Measurements from ENCODE around the gene PLCB4.

The PLCB4 gene

DNA sequence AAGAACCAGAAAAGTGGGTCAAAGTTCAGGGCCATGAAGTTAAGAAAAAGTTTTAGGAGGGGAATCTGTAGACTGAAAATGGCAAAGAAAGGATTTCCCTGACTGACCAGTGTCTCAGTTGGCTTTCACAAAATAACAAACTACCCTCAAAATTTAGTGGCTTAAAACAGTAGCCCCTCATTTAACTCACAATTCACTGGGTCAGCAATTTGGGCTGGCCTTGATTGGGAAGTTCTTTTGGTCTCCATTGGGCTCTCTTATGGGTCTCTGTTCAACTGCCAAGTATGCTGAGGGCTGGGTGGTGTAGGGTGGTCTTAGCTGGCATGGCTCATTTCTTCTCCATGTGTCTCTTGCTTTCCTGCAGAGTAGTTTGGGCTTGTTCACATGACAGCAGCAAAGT lies 161.5 kb downstream of the PLCB4 start:
- DNase-seq, result no peak

DNA sequence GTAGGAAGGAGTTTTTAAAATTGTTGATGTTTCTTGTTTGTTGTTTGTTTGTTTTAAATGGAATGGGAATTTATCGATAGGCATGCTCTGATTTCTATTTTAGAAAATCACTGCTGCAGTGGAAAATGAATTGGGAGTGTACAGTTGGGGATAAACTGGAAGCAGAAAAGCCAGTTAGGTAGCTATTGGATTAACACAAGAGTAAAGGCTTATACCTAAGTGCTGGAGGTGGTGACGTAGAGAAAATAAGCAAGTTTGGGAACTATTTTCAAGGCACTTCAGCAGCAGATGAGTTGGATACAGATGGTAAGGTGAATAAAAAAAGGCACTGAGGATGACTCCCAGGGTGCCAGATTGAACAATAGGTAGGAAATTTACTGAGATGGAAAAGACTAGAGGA lies 164.9 kb downstream of the PLCB4 start:
- DNase-seq, result no peak

DNA sequence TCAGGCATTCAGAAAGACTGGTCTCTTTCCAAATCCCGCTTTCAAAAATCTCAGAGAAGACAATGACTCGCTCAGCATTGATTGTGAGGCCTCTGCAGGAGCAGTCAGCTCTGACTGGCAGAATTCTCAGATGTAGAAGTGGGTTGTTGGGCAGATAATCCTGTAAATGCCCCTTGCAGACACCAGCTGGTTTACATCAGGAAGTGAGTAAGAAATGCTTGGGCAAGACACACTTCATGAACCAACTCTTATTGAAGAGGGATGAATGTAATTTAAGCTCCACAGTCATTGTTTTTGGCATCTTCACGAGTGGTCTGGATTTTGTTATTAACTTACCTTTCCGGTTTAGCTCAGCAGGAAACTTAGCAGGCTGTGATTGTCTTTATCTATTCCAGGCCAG lies 166.6 kb downstream of the PLCB4 start:
- DNase-seq, result peak; percentile 27

DNA sequence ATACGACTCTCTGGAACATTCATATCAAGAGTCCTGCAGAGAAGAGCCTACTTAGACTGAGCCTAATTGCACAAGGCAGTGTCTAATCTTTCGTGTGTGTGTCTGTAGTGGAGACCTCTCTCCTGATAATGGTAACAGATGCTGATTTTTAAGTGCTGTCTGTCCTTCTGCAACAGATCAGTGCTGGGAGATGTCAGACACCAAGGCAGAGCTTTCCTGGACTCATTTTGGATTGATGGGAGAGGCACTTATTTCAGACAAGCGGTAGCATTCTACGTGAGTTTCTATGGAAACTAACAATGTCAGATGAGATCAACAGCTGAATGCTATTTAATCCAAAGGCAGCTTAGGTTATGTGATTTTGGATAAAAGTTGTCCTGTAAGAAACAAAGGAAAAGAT lies 167.6 kb downstream of the PLCB4 start:
- DNase-seq, result no peak

DNA sequence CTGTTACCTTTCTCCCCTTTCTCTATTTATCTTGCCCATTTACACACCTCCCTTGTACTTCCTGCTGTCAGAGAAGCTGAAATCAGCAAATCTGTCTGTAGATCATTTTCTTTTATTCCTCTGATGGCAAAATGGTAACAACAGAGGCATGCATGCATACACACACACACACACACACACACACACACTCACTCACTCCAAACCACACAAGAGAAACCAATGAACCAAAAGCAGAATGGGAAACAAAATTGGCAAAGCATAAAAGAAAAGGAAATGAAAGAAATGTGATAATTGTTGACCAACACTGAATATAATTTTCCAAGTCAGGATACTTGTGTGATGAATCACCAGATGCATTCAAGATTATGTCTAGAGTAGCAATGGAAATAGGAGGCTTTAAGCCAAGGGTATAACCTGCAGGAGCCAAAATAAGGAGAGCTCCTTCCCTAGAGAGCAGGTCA lies 172.4 kb downstream of the PLCB4 start:
- peak; percentile 22 for DNase-seq

DNA sequence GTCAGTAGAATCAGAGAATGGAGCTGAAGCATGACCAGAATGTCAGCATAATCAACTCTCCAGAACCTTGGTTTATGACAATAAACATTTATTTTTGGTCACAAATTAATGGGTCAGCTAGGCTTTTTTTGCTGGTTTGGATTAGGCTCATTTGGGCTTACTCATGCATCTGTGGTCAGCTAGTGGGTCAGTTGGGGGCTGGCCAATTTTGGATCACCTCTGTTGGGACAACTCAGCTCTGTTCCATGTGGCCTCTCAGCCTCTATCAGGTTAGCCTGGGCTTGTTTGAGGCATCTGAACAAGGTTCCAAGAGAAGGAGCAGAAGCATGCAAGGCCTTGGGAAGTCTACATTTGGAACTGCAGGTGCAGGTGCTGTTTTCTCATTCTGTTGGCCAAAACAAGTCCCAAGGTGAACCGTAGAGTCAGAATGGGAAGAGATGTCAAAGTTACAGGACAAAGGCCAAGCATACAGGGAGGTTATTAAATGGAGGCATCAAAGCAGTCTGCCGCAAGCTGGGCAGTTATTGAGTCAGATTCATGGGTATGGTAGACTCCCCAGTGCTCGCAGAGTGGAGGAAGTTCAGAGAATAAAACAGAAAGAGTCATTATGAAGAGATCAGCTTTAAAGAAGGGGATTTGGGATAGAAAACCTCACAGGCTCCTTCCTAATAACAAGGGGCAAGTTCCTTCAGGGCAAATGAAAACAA lies 173.0 kb downstream of the PLCB4 start:
- DNase-seq, result no peak

DNA sequence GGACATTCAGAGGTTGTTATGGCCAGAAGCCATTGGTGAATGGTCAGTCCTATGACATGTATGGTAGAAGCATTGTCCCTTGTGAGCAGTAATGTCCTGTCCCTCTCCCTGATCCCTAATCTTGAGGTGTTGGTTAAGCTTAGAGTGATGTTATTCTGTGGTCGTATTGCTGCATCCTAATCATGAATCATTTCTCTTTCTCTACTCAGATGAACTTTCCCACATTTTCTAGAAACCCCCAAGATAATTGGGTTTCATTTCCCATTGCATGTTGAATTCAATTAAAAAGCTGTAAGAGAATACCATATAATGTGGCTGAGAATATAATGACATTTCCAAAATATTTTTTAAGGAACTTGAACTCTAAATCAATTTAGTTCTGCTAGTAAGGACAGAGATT lies 175.1 kb downstream of the PLCB4 start:
- no peak for DNase-seq

DNA sequence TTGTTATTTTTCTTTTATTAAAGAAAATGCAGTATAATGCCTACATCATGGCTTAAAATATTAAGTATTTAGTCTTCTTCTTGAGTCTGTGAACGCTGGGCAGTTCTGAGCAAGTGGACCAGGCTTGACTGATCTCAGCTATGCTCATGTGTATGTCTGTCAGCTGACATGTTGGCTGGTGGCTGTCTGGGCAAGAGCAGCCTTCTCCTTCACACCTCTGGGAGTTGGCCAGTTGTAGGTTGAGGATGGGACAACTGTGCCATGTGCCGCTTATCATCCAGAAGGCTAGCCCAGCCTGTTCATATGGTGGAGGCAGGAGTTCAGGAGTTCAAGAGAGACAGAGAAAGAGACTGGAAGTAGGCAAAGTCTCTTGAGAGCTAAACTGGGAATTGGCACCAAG lies 175.9 kb downstream of the PLCB4 start:
- DNase-seq, result no peak

DNA sequence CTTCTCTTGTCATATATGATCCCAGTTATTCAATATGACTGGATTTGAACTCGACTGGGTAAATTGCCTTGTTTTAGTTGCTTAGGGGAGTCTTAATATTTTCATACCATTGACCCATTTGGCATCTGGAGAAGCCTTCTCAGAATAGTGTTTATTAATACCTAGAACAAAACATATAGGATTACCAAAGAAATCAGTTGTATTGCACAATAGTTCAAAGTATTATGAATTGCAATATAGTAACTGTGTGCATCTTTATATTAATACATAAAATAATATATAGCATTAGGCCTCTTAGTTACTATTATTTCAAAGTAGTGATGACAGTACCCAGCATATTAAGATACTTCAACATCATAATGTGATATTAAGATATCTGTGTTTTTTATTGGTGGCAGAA lies 177.8 kb downstream of the PLCB4 start:
- no peak for DNase-seq

DNA sequence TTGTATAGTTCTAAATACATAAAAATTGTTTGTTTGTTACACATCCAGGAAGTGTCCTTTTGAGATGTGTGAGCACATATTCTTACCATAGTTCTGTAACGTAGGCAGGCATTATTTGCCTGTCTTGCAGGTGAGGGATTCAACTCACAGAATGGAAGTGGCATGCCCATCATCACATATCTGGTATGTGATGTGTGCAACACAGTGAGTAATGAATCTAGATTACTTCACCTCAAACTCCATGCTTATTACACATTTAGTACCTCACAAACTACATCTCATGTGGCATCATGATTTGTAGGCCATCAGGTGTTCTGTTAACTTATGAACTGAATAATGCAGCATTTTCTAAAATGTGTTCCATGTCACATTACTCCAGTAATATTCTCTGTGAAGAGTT lies 181.6 kb downstream of the PLCB4 start:
- no peak for DNase-seq

DNA sequence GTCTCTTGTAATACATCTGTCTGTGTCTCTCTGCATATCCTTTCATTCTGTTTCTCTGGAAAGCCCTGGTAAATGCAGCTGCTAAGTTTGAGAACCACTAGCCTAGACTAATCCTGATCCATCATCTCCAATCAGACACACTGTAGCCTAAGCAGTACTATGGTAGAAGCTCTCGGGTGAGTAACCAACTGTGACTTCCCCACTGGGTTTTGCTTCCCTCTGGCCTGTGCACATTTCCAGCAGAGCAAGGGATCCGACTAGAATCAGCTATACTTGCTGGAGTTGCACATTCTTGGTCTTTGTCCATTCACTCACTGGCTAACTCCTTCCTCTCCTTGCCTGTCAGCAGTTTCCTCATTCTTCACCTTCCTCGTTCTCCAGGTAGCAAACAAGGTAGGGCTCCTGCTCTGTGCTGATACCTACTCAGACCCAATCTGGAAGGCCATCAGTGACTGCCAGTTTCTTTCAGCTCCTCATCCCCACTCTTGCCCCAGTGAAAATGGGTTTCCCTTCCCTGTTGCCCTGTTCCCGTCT lies 184.2 kb downstream of the PLCB4 start:
- no peak for DNase-seq

DNA sequence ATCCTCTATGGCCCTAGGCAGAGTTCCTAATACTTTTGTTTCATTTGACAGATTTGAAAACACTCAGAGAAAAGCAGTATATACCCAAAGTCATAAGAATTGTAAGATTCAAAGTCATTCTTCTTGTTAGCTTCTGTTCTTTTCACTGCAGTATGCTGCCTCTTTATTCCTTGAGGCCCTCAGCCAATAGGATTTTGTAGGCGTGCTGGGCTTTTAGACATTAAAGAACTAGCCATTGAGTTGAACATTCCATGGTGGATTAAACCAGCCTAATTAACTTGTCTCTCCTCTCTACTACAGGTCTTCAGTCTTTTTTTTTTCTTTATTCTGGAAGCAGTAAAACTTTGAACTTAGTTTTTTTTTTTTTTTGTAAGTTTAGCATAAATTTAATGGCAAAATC lies 186.3 kb downstream of the PLCB4 start:
- DNase-seq, result no peak

DNA sequence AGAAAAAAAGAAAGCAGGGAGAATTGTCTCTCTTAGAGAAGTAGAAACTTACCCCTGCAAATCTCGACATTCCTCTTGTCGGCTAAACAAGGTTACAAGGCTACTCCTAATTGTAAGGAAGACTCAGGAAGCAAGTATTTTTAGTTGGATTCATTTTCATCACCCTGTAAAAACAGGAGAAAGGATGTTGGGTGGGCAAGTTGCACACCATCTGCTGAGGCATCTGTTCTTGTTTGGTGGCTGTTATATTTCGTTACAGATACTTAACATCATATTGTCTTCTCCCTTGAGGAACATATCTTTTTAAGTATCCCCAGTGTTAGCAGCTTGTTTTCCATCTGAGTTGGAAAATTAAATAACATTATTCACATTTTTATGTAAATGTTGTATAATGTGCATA lies 187.5 kb downstream of the PLCB4 start:
- DNase-seq, result no peak

DNA sequence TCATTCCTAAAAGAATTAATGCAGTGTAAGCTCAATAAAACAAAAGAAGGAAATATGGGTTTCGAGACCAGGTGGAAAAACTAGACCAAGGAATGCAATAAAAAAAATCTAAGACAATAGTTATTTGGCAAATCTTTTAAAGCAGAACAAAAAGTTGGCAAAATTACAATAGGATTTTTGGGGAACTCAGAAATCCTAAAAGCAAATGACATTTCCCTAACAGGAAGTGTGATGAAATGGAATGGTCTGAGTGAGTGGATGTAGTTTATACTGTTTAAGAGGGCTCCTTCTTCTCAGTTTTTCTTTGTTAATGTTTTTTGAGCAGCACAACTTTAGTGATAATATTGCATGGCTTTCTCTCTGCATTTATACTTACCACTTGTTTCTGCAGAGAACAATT lies 190.0 kb downstream of the PLCB4 start:
- no peak for DNase-seq

DNA sequence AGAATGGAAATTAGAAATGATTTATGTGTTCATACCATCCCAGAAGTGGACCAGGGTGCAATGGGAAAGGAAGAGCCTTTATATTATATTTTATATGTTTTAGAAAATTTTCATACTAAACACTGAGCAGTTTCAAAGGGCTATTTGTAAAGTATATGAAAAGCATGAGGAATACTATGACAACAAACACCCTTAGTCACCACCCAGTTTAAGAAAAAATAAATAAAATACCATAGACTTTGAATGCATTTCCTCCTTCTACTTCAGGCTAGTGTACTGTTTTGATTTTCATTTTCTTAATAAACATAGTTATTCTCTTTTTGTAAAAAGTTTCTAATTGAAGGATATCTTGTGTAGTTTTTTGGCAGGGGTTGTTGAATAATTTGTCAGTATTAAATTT lies 191.1 kb downstream of the PLCB4 start:
- DNase-seq, result no peak

DNA sequence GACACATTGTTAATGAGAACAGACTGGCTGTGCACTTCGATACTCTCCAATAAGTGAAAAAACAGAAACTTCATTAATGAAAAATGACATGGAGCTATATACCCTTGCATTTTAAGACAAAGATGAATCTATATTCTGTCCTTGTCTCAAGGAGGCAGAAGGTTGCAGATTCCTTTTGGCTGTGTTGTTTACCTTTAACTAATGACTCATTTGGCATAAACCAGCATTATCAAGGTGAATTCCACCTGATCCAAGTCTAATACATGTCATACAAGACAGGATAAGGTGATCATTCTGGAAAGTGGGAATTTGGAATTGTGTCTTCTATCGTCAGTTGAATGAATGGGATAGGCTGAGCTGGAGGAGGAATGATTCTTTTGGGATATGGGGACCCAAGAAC lies 192.9 kb downstream of the PLCB4 start:
- no peak for DNase-seq

DNA sequence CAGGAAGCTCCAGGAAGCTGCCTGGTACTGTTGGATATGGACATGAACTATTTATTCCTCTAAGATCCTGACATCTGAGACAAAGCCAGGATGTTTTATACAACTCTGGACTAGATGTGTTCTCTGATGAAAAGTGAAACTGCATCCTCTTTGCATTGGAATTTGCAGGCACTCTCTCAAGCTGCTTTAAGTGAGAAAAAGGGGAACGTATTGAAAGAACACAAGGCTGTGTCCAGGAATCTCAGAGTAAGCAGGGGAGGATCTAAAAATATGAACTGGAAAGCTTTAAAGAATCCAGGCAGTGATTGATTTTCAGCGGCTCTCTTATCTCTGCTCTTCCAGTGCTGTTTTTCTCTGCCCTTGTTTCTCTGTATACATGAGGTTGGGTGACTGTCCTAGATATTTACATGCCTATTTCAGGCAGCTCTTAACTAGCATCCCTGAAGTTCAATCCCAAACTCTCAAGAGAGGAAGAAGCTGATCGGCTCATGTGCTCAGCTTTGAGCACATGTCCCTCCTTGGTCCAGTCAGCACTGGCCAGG lies 193.8 kb downstream of the PLCB4 start:
- DNase-seq, result no peak

DNA sequence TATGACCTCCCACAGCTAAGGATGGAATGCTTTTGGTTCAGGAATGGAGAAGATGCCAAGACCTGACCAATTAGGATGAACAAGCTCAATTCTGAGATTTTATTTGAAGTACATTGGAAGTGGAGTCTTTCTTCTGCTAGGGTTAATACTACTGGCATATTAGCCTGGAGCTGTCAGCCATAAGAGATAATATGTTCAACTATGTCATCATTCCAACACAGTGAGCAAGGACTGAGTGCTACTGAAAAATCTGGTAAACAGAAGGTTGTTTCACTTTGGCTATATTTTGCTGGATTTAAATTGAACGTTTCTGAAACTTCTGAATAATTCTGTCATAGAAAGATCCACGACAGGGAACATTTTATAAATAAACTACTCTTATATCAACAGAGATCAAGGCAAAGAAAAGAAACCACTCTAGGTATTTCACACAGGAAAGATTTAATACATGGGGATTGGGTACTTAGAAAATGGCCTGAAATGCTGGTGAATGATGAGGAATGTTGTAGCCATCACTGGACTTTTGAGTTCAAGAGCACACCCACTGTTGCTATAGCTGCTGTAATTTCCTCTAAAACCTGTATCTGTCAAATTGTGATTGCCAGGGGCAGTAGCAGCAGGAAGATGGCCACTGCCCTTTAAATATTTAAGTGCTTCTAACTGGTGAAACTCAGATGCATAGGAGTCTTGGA lies 200.5 kb downstream of the PLCB4 start:
- no peak for DNase-seq

DNA sequence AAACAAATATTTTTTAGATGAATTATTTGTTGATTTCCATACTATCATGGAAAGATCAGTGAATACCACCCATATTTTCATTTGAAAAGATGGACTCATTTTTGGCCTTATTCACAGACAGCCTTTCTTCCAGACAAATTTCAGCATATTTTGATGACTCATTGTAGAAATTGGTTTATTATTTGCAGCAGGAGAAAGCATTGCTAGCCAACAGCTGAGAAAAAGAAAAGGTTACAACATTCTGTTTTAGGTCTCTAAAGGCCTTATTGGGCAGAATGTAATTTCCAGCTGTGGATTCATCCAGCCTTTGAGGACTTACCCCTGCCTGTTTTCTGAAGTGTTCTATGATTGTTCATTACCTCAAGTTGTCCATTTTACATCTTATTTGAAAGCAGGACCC lies 201.9 kb downstream of the PLCB4 start:
- no peak for DNase-seq

DNA sequence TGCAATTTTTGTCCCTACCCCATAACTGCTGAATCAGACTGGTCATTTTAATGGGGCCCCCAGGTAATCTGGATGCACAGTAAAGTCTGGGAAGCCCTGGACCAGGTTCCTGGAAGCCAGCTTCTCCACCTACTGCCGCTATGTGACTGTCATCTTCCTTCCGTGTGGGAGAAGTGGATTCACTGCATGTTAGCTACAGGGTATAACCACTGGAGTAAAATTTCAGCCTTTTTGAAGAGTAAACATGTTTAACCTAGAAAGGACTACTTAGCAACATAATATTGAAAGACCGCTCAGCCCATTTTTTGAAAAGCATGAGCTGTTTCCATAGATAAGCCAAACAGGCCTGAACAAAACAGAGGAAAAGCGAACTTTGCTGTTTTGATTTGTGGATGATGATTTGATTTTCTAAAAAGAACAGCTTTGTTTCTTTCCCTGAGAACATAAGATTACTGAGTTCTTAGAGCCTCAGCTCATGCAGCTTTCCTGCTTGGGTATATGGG lies 208.1 kb downstream of the PLCB4 start:
- DNase-seq, result no peak

DNA sequence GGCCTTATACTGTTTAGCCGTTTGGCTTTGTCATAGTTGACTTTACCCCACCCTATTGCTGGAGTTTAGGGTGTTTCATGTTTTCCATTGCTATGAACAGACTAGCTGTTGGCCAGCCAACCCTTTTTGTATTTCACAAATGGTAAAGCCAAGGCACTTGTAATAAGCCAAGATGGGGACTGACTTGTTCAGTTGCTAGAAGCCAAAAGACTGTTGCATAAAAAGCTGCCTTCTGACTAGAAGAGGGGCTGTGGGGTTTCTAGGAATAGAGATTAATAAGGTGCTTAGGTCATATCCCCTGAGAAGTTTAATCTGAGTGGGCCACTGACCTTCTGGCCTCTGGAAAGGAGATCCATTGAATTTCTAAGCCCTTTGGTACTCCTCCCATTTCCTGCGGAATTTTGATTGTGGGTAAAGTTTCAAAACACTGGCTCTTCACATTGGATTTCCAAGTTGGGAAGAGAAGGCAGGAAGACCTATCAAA lies 211.1 kb downstream of the PLCB4 start:
- no peak for DNase-seq

DNA sequence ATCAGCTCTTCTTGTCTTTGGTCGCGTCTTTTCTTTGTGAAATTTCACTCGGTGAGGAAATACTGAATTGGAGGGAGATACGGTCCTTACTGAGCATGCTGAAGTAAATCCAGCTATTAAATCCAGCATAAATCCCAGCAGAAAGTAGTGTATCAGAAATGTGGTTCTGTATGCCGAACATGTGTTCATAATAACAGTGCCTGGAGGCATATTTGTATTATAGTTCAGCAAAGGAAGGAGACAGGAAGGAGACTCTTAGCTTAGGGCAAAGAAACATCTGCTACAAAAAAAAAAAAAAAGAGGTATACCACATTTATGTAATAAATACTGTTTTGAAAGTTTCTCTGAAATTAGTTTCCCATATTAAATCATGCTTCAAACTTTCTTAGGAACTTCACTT lies 211.8 kb downstream of the PLCB4 start:
- no peak for DNase-seq

DNA sequence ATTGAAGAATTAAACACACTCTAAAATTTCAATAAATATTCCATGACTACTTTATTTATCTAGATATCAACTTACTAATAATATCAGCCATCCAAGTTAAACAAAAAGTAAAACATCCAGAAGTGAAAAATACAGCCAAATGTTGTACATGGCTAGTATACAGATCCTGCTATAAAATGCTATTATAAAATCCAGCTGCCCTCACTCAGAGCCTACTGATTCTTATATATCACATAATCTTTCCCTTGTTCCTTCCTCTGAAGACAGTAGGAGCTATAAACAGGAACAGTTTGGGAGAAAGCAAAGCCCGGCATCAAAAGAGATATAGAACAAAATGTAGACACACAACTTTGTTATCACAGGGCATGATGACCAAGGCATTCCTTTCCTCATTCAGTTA lies 212.9 kb downstream of the PLCB4 start:
- no peak for DNase-seq

DNA sequence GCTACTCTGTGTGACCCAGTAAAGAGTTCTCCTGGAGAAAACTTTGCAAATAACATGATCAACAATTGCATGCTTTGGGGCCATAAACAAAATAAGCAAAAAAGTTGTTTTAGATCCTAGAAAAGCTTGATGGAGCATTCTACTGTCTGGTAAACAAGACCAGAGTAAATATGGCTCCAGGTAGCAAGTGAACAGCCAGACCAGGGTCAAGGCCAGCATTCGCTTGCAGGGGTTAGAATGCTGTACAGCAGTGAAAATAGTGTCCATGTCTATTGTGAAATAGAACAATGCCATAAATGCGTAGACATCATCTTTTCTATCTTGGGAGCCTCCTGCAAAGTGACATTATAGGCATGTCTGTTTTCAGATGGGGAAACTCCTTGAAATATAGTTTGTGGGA lies 216.7 kb downstream of the PLCB4 start:
- DNase-seq, result no peak

All from DMS53 (cell line).